SK-N-SH treated with all-trans-retinoic acid at 6 μM for 48 hours (cell line): Measurements from ENCODE around the gene EDIL3.

ENCODE experiments used
- ATAC-seq: fragments of 200-7000 bp; cut with Tn5 transposase; 3 replicates; pipeline ENCODE4 v1.9.1; 2020; ENCODE audit warnings: mild to moderate bottlenecking, moderate library complexity
- ARNTL ChIP-seq: fragments of 450-650 bp; formaldehyde crosslinking; IDR thresholded peaks from 2 replicates; pipeline ENCODE4 v1.5.0; 2020; ENCODE audit warnings: low read depth, mild to moderate bottlenecking, moderate library complexity, borderline replicate concordance
- BACH2 ChIP-seq: fragments of 250-450 bp; sonication (Bioruptor Pico); IDR thresholded peaks from 2 replicates; pipeline ENCODE4 v1.9.0; 2021; ENCODE audit warnings: mild to moderate bottlenecking, borderline replicate concordance
- CSDC2 ChIP-seq: fragments of 250-450 bp; sonication (Bioruptor Pico); IDR thresholded peaks from 2 replicates; pipeline ENCODE4 v1.5.0; 2020; ENCODE audit warnings: mild to moderate bottlenecking, moderate library complexity
- CSRNP3 ChIP-seq: fragments of 250-450 bp; sonication (Bioruptor Pico); IDR thresholded peaks from 2 replicates; pipeline ENCODE4 v1.5.1; 2021; ENCODE audit warnings: mild to moderate bottlenecking, moderate library complexity
- ESRRG ChIP-seq: fragments of 250-450 bp; sonication (Bioruptor Pico); IDR thresholded peaks from 2 replicates; pipeline ENCODE4 v1.6.1; 2021; ENCODE audit warnings: mild to moderate bottlenecking
- GLIS3 ChIP-seq: fragments of 250-450 bp; sonication (Bioruptor Pico); IDR thresholded peaks from 2 replicates; pipeline ENCODE4 v1.5.0; 2020; ENCODE audit warnings: mild to moderate bottlenecking, moderate library complexity
- OSR1 ChIP-seq: fragments of 250-450 bp; sonication (Bioruptor Pico); IDR thresholded peaks from 2 replicates; pipeline ENCODE4 v1.8.0; 2022; ENCODE audit warnings: moderate library complexity, mild to moderate bottlenecking, inconsistent platforms
- PATZ1 ChIP-seq: fragments of 250-450 bp; sonication (Bioruptor Pico); IDR thresholded peaks from 2 replicates; pipeline ENCODE4 v1.8.0; 2020; ENCODE audit warnings: mild to moderate bottlenecking, moderate library complexity, borderline replicate concordance
- POU6F1 ChIP-seq: fragments of 250-450 bp; sonication (Bioruptor Pico); IDR thresholded peaks from 2 replicates; pipeline ENCODE4 v1.8.0; 2021; ENCODE audit warnings: low read depth, mild to moderate bottlenecking, moderate library complexity, borderline replicate concordance
- RARB ChIP-seq: fragments of 250-450 bp; sonication (Bioruptor Pico); IDR thresholded peaks from 2 replicates; pipeline ENCODE4 v1.8.0; 2021; ENCODE audit warnings: mild to moderate bottlenecking, moderate library complexity
- SNAI2 ChIP-seq: fragments of 250-450 bp; sonication (Bioruptor Pico); IDR thresholded peaks from 2 replicates; pipeline ENCODE4 v1.5.0; 2020; ENCODE audit warnings: mild to moderate bottlenecking, moderate library complexity
- TCF4 ChIP-seq: fragments of 250-450 bp; sonication (Bioruptor Pico); IDR thresholded peaks from 2 replicates; pipeline ENCODE4 v1.8.0; 2021; ENCODE audit warnings: mild to moderate bottlenecking, moderate library complexity, borderline replicate concordance
- TOX ChIP-seq: fragments of 250-450 bp; sonication (Bioruptor Pico); IDR thresholded peaks from 2 replicates; pipeline ENCODE4 v1.8.0; 2021; ENCODE audit warnings: mild to moderate bottlenecking, moderate library complexity, borderline replicate concordance
- TSHZ2 ChIP-seq: fragments of 250-450 bp; sonication (Bioruptor Pico); IDR thresholded peaks from 2 replicates; pipeline ENCODE4 v1.5.0; 2020; ENCODE audit warnings: mild to moderate bottlenecking, moderate library complexity
- ZC3H10 ChIP-seq: fragments of 250-450 bp; sonication (Bioruptor Pico); IDR thresholded peaks from 2 replicates; pipeline ENCODE4 v1.5.1; 2021; ENCODE audit warnings: mild to moderate bottlenecking, moderate library complexity
- ZFP3 ChIP-seq: fragments of 250-450 bp; sonication (Bioruptor Pico); IDR thresholded peaks from 2 replicates; pipeline ENCODE4 v1.5.0; 2020; ENCODE audit warnings: mild to moderate bottlenecking, moderate library complexity
- ZFP30 ChIP-seq: fragments of 450-650 bp; formaldehyde crosslinking; IDR thresholded peaks from 2 replicates; pipeline ENCODE4 v1.5.0; 2022; ENCODE audit warnings: mild to moderate bottlenecking, moderate library complexity
- ZNF565 ChIP-seq: fragments of 450-650 bp; formaldehyde crosslinking; conservative IDR thresholded peaks from 2 replicates; pipeline ENCODE4 v1.5.0; 2020; ENCODE audit warnings: low read depth, mild to moderate bottlenecking, moderate library complexity
- ZNF70 ChIP-seq: fragments of 450-650 bp; formaldehyde crosslinking; IDR thresholded peaks from 2 replicates; pipeline ENCODE4 v1.5.0; 2020; ENCODE audit warnings: mild to moderate bottlenecking, moderate library complexity
- ZNF8 ChIP-seq: fragments of 450-650 bp; formaldehyde crosslinking; IDR thresholded peaks from 2 replicates; pipeline ENCODE4 v1.5.0; 2020; ENCODE audit warnings: mild to moderate bottlenecking, moderate library complexity

Gene EDIL3

GRCh38 chr5:84306601-84307000 lies 78.1 kb downstream of the EDIL3 start:
- 0 out of 3 replicates have a peak, but pooled peaks have one; percentile 19 for ATAC-seq
- no peak for TF ChIP-seq ZC3H10
- TF ChIP-seq TOX (CRISPR knock-in tag): no peak
- TF ChIP-seq SNAI2 (CRISPR knock-in tag): no peak
- TF ChIP-seq ZNF70 (CRISPR knock-in tag): no peak
- TF ChIP-seq PATZ1 (CRISPR knock-in tag): no peak
- TF ChIP-seq ZNF565: no peak
- TF ChIP-seq ARNTL (CRISPR knock-in tag): no peak
- TF ChIP-seq OSR1 (CRISPR knock-in tag): no peak
- TF ChIP-seq BACH2 (CRISPR knock-in tag): no peak
- no peak for TF ChIP-seq ZNF8 (CRISPR knock-in tag)
- TF ChIP-seq TCF4 (CRISPR knock-in tag): no peak
- no peak for TF ChIP-seq GLIS3 (CRISPR knock-in tag)
- TF ChIP-seq RARB (CRISPR knock-in tag): no peak
- no peak for TF ChIP-seq TSHZ2 (CRISPR knock-in tag)
- TF ChIP-seq CSRNP3 (CRISPR knock-in tag): no peak
- no peak for TF ChIP-seq ZFP3 (CRISPR knock-in tag)
- no peak for TF ChIP-seq POU6F1 (CRISPR knock-in tag)
- no peak for TF ChIP-seq CSDC2
- TF ChIP-seq, all 23 proteins: peak for 0

GRCh38 chr5:84304599-84304998 lies 80.1 kb downstream of the EDIL3 start:
- TF ChIP-seq OSR1 (CRISPR knock-in tag) (no peak), ARNTL (CRISPR knock-in tag) (no peak), POU6F1 (CRISPR knock-in tag) (no peak), ZNF70 (CRISPR knock-in tag) (no peak)
- no peak for ATAC-seq

- no peak for TF ChIP-seq OSR1 (CRISPR knock-in tag)
- TF ChIP-seq ZFP30: no peak
- TF ChIP-seq ZNF8 (CRISPR knock-in tag): no peak
- no peak for TF ChIP-seq POU6F1 (CRISPR knock-in tag)
- no peak for TF ChIP-seq SNAI2 (CRISPR knock-in tag)
- TF ChIP-seq ESRRG (CRISPR knock-in tag): no peak
- TF ChIP-seq ZFP3 (CRISPR knock-in tag): no peak
- no peak for TF ChIP-seq RARB (CRISPR knock-in tag)
- TF ChIP-seq ARNTL (CRISPR knock-in tag): no peak
- TF ChIP-seq ZNF565: no peak
- no peak for TF ChIP-seq TCF4 (CRISPR knock-in tag)
- ATAC-seq: no peak
Observed at GRCh38 chr5:84303315-84303714, 81.4 kb downstream of the EDIL3 start.
